GM18909 (cell line): ENCODE data around the gene CCDC196.
"Not testable (repeated sequence)": the region's sequence is repeated elsewhere in the genome, so short reads cannot be mapped to it uniquely, and the experiment has no call there.

Source experiments
- ATAC-seq: cut with Tn5 transposase; IDR thresholded peaks from one replicate; pipeline ENCODE4 v1.9.1; 2021; ENCODE audit warnings: mild to moderate bottlenecking; ENCODE audit not compliant: unreplicated experiment, poor library complexity

Gene CCDC196

GRCh38 chr14:66495218-66496098, 9.3 kb downstream of the CCDC196 start:
- peak; percentile 86 for ATAC-seq

DNA sequence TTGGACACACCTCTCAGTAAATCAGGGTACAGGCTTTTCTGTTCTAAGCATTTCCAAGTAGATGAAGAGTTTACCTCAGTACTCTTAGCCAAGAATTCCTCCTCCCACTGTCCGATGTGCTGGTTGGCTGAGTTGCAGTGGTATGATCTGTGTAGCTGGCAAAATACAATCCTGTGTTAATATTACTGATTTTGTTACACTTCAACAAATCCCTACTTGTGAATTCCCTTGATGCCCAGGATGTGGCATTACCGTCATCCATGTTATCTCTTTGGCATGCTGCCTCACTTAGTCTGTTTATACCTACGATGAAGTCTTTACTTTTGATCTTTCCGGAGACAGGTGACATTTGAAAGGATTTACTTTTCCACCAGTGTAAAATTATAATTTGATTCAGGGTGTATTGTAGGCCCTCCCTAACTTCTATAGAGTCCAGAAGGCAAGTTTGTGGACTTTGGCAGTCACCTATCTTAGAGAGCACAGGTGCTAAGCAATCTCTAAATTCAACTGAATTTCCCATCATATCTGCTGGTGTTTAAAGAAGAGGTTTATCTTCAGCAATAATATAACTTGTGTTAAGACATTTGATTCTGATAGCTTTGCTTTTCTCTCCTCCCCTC, 10.1 kb downstream of the CCDC196 start:
- no peak for ATAC-seq

DNA sequence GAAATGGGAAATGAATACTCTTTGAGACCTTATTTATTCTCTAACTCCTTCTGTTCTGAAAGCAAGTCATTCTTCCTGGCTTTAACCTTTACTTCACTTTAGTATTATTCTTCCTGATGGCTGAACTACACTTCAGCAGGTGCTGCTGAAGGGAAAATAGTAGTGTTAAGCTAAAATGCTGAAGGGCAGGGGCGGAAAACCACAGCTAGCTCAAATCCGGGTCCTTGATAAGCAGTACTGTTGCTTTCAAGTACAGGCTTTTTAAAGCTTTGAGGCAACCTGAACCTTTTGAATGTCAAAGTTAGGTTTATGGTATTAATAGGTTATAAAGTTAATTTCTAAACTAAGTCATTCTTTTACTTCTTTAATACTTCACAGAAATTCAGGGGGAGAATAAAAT, 10.7 kb downstream of the CCDC196 start:
- ATAC-seq = no peak

- no peak for ATAC-seq
Measured at GRCh38 chr14:66498311-66498710, 12.1 kb downstream of the CCDC196 start.

DNA sequence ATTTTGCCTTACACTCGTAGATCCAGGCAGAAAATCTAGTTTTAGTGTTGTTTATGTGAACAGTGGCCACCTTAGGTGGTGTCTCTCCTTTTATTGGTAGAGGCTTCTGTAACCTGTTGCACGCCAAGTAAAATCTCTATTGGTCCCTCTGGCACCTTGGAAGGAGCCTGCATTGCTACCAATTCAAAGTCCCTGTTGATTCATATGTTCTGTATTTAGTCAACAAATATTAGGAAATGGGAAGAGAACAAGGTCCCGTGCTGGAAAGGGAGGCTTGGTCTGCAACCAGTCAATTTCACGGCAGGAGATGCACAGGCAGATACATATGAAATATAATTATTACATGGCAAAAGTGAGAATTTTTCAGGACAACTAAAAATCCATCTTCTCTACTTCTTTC, 15.4 kb downstream of the CCDC196 start:
- no peak for ATAC-seq

GRCh38 chr14:66502836-66503235, 16.7 kb downstream of the CCDC196 start:
- ATAC-seq = not testable (repeated sequence)

DNA sequence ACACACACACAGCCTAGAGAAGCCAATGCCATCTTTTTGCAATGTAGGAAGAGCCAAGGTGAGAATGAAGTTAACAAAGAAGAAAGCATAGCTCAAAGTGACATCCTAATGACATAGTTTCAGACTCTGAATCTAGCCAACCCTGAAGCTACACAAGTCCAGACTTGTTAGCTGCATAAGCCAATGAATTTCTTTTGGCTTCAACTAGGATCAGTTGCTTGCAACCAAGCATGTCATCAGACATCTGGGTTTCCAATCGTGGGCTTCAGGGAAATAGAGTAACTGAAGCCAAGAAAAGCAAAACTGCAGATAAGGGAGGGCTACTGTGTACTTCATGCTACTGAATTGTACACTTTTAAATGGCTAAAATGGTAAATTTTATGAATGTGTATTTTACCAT, 17.4 kb downstream of the CCDC196 start:
- no peak for ATAC-seq

- ATAC-seq = peak; percentile 26
Measured at GRCh38 chr14:66507181-66507721, 21.1 kb downstream of the CCDC196 start.

GRCh38 chr14:66507722-66508546, 21.8 kb downstream of the CCDC196 start, which contains the start of gene GPHN:
Gene GPHN (plus strand): TSS chr14:66508147.
- ATAC-seq = peak; percentile 87

GRCh38 chr14:66508547-66508845, 22.3 kb downstream of the CCDC196 start:
- peak; percentile 1 for ATAC-seq

GRCh38 chr14:66508846-66509621, 22.9 kb downstream of the CCDC196 start:
- ATAC-seq = no peak

DNA sequence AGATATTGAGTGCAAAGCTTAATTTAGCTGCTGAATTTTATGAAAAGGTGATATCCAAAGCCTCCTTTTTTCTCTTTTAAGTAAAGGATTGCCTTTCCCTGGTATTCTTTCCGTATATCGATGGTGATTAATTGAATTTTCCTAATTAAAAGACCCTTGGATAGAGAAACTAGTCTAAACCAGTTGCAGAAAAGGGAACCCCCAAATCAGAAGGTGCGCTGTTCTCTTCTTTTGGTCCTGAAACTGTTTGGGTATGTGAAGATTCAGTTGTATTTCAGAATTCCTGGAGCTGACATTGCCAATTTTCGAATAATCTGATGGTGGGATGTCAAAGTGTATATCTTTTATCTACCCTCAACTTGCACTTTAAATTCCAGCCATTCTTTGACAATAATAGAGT, 23.7 kb downstream of the CCDC196 start:
- no peak for ATAC-seq

GRCh38 chr14:66511849-66512248, 25.7 kb downstream of the CCDC196 start:
- no peak for ATAC-seq

DNA sequence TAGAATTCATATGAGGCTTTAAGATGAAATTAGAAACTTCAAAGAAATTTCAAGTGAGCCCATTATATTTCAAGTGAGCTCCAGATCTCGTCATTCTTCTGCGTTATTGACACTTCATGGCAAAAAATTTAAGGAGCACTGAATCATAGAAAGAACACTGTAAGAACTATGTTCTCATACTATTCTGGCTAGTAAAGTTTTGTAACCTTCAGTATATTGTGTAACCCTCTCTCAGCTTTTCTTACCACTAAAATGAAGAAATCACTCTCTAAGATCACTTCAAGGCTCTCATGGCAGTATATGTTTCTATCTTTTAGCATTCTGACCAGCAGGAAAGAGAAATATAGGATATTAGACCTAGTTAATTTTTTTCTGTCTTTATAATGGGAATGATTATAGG, 28.0 kb downstream of the CCDC196 start:
- ATAC-seq = no peak

DNA sequence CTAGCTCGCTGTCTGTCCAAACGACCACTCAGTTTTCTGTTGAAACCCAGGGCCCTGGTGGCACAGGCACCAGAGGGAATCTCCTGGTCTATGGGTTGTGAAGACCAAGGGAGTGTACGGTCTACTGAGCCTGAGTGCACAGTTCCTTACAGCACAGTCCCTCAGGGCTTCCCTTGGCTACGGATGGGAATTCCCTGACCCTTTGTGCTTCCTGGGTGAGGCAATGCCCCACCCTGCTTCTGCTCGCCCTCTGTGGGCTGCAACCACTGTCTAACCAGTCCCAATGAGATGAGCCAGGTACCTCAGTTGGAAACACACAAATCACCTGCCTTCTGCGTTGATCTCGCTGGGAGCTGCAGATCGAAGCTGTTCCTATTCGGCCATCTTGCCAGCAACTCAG, 44.4 kb downstream of the CCDC196 start:
- ATAC-seq = no peak

GRCh38 chr14:66539034-66539433, 52.9 kb downstream of the CCDC196 start:
- no peak for ATAC-seq

DNA sequence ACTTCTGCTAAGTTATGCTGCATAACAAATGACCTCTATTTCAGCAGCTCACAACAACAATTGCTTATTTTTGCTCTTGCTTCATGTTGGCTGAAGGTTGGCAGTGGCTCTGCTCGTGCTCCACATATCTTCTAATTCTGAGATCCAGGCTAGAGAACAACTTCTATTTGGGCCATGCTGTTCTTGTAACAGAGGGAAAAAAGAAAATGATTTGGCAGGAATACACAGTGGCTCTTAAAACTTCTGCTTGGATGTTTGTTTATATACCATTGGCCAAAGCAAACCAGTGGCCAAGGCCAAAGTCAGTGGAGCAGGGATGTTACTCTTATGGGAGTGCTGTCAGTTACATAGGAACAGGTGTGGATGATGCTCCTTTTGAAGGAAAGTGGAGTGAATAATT, 53.9 kb downstream of the CCDC196 start:
- no peak for ATAC-seq

DNA sequence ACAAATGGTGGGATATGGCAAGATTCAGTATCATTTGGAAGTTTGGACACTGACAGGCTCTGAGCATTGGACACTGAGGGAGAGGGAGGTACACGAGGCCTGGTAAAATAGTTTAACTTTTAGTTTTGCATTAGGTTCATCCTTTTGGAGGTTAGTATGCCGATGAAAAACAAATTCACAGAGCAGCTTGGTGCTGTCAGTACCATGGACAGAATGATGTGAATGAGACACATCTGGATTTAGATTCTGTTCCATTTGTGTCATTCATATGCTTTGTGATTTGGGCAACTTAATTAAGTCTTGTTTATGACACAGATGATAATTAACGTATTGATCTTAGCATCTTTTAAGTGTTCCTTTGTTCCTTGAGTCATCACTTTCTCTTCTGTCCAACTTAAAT, 55.5 kb downstream of the CCDC196 start:
- no peak for ATAC-seq

DNA sequence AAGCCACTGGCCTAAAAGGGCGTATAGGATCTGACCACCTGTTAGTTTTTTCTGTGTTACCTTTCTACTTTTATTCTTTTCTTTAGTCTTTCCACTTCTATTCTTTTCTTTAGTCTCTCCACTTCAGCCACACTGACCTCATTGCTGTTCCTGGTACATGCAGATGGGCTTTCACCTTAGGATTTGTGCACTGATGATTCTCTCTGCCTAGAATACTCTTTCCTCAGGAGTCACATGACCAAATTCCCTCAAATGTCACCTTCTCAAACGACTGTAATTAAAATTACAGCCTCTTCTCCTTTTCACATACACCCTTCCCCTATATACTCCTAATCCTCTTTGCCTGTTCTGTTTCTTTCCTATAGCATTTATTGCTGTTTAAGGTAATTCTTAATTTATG, 57.8 kb downstream of the CCDC196 start:
- no peak for ATAC-seq

DNA sequence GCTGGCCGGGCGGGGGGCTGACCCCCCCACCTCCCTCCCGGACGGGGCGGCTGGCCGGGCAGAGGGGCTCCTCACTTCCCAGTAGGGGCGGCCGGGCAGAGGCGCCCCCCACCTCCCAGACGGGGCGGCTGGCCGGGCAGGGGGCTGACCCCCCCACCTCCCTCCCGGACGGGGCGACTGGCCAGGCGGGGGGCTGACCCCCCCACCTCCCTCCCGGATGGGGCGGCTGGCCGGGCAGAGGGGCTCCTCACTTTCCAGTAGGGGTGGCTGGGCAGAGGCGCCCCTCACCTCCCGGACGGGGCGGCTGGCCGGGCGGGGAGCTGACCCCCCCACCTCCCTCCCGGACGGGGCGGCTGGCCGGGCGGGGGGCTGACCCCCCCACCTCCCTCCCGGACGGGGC, 59.0 kb downstream of the CCDC196 start:
- ATAC-seq = not testable (repeated sequence)
